Coronary artery (tissue), 2 donors: ENCODE results near the gene SORBS2.

ENCODE experiments used
- DNase-seq: peaks from one replicate; pipeline ENCODE4 v3.0.0-alpha.2; 2017; ENCODE audit warnings: low spot score
- H3K27ac ChIP-seq, 2 donors: fragments of 200-600 bp; sonication (generic); one replicate each; pipeline ENCODE4 v1.5.1; 2016 to 2019
- H3K4me3 ChIP-seq: fragments of 200-600 bp; sonication (generic); 2 replicates; pipeline ENCODE4 v1.5.1; 2016; ENCODE audit warnings: mild to moderate bottlenecking, moderate library complexity
- CTCF ChIP-seq: fragments of 200-600 bp; sonication (generic); IDR thresholded peaks from one replicate; pipeline ENCODE4 v1.5.1; 2019; ENCODE audit warnings: antibody characterized with exemption

The SORBS2 gene

GRCh38 chr4:185738820-185739219 lies 73.2 kb downstream of the SORBS2 start:
- TF ChIP-seq CTCF = no peak
- H3K4me3 ChIP-seq = peak overlapping the region; percentile 12
- H3K27ac ChIP-seq = peak overlapping the region; percentile 78 to 85
- no peak for DNase-seq

GRCh38 chr4:185738038-185738552 lies 73.9 kb downstream of the SORBS2 start:
- no peak for DNase-seq
- H3K27ac ChIP-seq = peak overlapping the region; percentile 85 to 92
- TF ChIP-seq CTCF = no peak
- H3K4me3 ChIP-seq = peak overlapping the region; percentile 62

GRCh38 chr4:185737489-185738037 lies 74.4 kb downstream of the SORBS2 start:
- Histone ChIP-seq H3K4me3 (peak overlapping the region; percentile 62), H3K27ac (peak overlapping the region; percentile 85 to 92)
- no peak for TF ChIP-seq CTCF
- no peak for DNase-seq

- TF ChIP-seq CTCF = no peak
- no peak for DNase-seq
- Histone ChIP-seq H3K27ac (peak overlapping the region; percentile 85 to 92), H3K4me3 (peak overlapping the region; percentile 7)
These were observed 75.1 kb downstream of the SORBS2 start for GRCh38 chr4:185736882-185737281.

GRCh38 chr4:185735866-185736400 lies 76.1 kb downstream of the SORBS2 start:
- peak overlapping the region; percentile 85 to 92 for H3K27ac ChIP-seq
- DNase-seq = no peak
- no peak for TF ChIP-seq CTCF
- H3K4me3 ChIP-seq = no peak overlapping the region

GRCh38 chr4:185734930-185735329 lies 77.1 kb downstream of the SORBS2 start:
- H3K4me3 ChIP-seq = no peak overlapping the region
- DNase-seq = no peak
- no peak for TF ChIP-seq CTCF
- peak overlapping the region; percentile 64 to 85 for H3K27ac ChIP-seq

- H3K27ac ChIP-seq = peak overlapping the region; percentile 64 to 85
- TF ChIP-seq CTCF = no peak
- no peak for DNase-seq
- H3K4me3 ChIP-seq = no peak overlapping the region
These were observed 77.8 kb downstream of the SORBS2 start for GRCh38 chr4:185734214-185734613.
